Thoracic aorta (tissue), 2 donors: ENCODE data around the gene UROS. TPM values are rescaled to one million over a fixed set of nuclear protein-coding genes. Genes with fewer than 3 reads are reported as not detected.

Experiments
- ATAC-seq: fragments of 150-250 bp; one replicate; pipeline ENCODE4 v1.8.0; 2017; ENCODE audit warnings: low read depth; ENCODE audit not compliant: insufficient number of reproducible peaks, low FRiP score
- DNase-seq: peaks from one replicate; pipeline ENCODE4 v3.0.0-alpha.2; 2020; ENCODE audit warnings: low spot score
- H3K27ac ChIP-seq, 2 donors: fragments of 200-600 bp; sonication (generic); 1 replicate in 1 of 2; 2 replicates in 1 of 2; pipeline ENCODE4 v1.5.1; 2016; ENCODE audit warnings: mild to moderate bottlenecking in 2 of 2, moderate library complexity in 2 of 2
- H3K27me3 ChIP-seq: fragments of 200-600 bp; sonication (generic); replicated peaks from 2 replicates; pipeline ENCODE4 v1.6.0; 2016; ENCODE audit warnings: mild to moderate bottlenecking; ENCODE audit not compliant: insufficient read depth
- H3K36me3 ChIP-seq: fragments of 200-600 bp; sonication (generic); one replicate; pipeline ENCODE4 v1.5.1; 2016
- H3K4me1 ChIP-seq, 2 donors: fragments of 200-600 bp; sonication (generic); 1 replicate in 1 of 2; 2 replicates in 1 of 2; pipeline versions ENCODE4 v1.5.1 to v1.6.0; 2016; ENCODE audit warnings: low read depth in 2 of 2, mild to moderate bottlenecking in 1 of 2; ENCODE audit not compliant: control insufficient read depth in 1 of 2
- H3K4me3 ChIP-seq: fragments of 200-600 bp; sonication (generic); 2 replicates; pipeline ENCODE4 v1.5.1; 2016; ENCODE audit warnings: mild to moderate bottlenecking
- H3K9me3 ChIP-seq: fragments of 200-600 bp; sonication (generic); 2 replicates; pipeline ENCODE4 v1.5.1; 2016
- CTCF ChIP-seq: fragments of 200-600 bp; sonication (generic); IDR thresholded peaks from one replicate; pipeline ENCODE4 v1.5.1; 2019; ENCODE audit warnings: antibody characterized with exemption
- total RNA-seq, 2 donors: library from RNA; depleted of rRNA; stranded (reverse); fragments of >200 nt; gene quantifications; one replicate each; pipeline versions ENCODE4 v1.1.0 to v1.2.3, GENCODE V29; 2016

UROS gene
- total RNA-seq, 2 donors from 2014 or later: 25.5 to 34.3 TPM

DNA sequence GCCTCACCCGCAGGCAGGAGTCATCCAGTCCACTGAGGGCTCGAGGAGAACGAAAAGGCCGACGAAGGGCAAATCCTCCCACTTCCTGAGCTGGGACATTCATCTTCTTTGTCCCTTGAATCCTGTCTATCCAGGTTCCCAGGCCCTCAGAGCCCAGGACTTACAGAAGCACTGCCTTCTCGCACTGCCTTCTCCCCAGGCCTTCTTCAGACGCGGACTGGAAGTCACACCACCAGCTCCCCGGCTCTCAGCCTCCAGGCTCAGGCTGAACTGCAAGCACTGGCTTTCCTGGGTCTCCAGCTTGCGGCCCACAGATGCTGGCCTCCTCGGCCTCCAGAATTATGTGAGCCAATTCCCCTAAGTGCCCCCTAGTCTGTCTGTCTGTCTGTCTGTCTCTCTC, 41.0 kb downstream of the UROS start:
- no peak for TF ChIP-seq CTCF
- Histone ChIP-seq H3K9me3 (no peaks in the 10 kb centered on the region), H3K27me3 (no peaks in the 10 kb centered on the region), H3K4me1 (no peaks in the 10 kb centered on the region), H3K36me3 (no peaks in the 10 kb centered on the region), H3K4me3 (no peak overlapping the region), H3K27ac (no peak overlapping the region)
- ATAC-seq (no peak), DNase-seq (no peak)

- Histone ChIP-seq H3K4me3 (no peak overlapping the region), H3K27ac (no peak overlapping the region), H3K36me3 (no peaks in the 10 kb centered on the region), H3K9me3 (no peaks in the 10 kb centered on the region), H3K4me1 (no peaks in the 10 kb centered on the region), H3K27me3 (no peaks in the 10 kb centered on the region)
- DNase-seq: no peak
- no peak for TF ChIP-seq CTCF
- ATAC-seq: no peak
Observed at GRCh38 chr10:125781374-125781773, 41.7 kb downstream of the UROS start.

DNA sequence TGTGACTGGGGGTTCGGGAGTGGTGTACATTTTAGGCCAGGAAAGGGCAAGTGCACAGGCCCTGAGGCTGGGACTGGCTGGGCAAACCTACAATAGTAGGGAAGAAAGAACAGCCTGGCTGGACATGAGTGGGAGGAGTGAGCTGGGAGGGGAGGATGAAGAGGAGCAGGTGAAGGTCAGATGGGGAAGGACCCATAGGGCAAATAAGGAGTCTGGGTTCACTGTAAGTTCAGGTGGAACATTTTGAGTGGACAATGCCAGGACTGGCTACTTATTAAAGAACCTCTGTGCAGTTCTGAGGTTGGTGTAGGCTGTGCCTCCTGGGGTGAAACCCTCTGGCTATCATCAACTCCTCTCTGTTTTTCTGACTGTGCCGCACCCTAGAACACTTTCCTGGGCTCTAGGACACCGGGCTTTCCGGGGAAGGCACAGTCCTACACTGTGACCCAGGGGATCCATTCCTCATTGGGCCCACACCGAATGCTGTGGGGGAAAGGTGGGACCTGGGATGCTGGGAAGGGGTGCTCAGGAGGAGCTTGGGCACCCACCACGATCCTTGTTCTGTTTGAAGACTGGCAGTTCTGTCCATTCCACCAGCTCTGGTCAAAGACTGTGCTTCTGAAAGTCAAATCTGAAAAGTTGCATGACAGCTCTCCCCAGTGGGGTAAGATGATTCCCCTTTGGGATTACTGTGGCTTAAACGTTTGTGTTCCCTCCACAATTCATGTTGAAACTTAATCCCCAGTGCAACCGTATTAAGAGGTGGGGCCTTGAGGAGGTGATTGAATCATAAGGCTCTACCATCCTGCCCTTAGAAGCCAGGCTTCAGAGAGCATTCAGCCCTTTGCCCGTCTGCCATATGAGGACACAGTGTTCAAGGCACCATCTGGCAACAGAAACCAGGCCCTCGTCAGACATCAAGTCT, 43.4 kb downstream of the UROS start:
- no peak for DNase-seq
- no peak for TF ChIP-seq CTCF

GRCh38 chr10:125778556-125778955, 44.5 kb downstream of the UROS start:
- Histone ChIP-seq H3K4me1 (no peaks in the 10 kb centered on the region), H3K4me3 (no peak overlapping the region), H3K27me3 (no peaks in the 10 kb centered on the region), H3K36me3 (no peaks in the 10 kb centered on the region), H3K27ac (no peak overlapping the region), H3K9me3 (no peaks in the 10 kb centered on the region)
- TF ChIP-seq CTCF: no peak
- ATAC-seq: no peak
- no peak for DNase-seq

More for the DNA sequence above, 43.4 kb downstream of the UROS start:
- Histone ChIP-seq H3K27ac (no peak overlapping the region), H3K36me3 (no peaks in the 10 kb centered on the region), H3K4me1 (no peaks in the 10 kb centered on the region), H3K9me3 (no peaks in the 10 kb centered on the region), H3K27me3 (no peaks in the 10 kb centered on the region), H3K4me3 (no peak overlapping the region)
- no peak for ATAC-seq

DNA sequence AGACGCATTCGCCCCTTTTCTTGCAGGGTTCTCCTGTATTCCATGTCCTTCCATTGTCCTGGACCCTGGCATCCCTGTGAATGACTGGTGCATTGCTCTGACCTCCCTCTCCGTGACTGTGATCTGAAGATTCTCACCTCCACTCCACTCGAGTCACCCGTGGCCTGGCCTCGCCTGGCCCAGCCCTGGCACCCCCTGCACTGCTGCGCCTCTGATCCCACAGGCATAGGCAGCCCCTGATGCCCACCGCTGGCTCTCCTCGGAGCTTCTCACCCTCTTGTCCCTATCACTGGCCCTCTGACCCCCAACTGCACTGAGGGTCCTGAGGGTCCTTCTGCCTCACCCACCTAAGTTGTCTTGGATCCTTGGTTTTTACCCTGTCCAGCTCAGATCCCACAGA, 45.3 kb downstream of the UROS start:
- no peaks in the 10 kb centered on the region for H3K9me3 ChIP-seq
- no peak for TF ChIP-seq CTCF
- no peaks in the 10 kb centered on the region for H3K36me3 ChIP-seq
- H3K27me3 ChIP-seq: no peaks in the 10 kb centered on the region
- ATAC-seq (no peak), DNase-seq (no peak)
- no peak overlapping the region for H3K27ac ChIP-seq
- no peaks in the 10 kb centered on the region for H3K4me1 ChIP-seq
- no peak overlapping the region for H3K4me3 ChIP-seq
